ENCODE measurements around the gene PSD2. TPM values are rescaled to one million over a fixed set of nuclear protein-coding genes. Genes with fewer than 3 reads are reported as not detected.

Gene PSD2
- total RNA-seq, 2 donors from 2014 or later = not detected

- H3K4me3 Mint-ChIP-seq = no peak overlapping the region
- ATAC-seq = no peak
- H3K27ac Mint-ChIP-seq = no peak overlapping the region
- peaks cover 7 to 10% of the 10 kb centered on the region in 2 donors for H3K27me3 Mint-ChIP-seq
- peak; percentile 37 for DNase-seq (ENCODE audit: low spot score)
- peaks cover 3% of the 10 kb centered on the region for H3K9me3 Mint-ChIP-seq
- H3K36me3 Mint-ChIP-seq = peaks cover 6% of the 10 kb centered on the region
- H3K4me1 Mint-ChIP-seq (ENCODE audit: low read depth in 2 of 2) = no peaks in the 10 kb centered on the region
Measured at GRCh38 chr5:139817970-139818369, 22.4 kb downstream of the PSD2 start.

GRCh38 chr5:139820130-139820529 is 24.5 kb downstream of the PSD2 start:
- peaks cover 7 to 10% of the 10 kb centered on the region in 2 donors for H3K27me3 Mint-ChIP-seq
- H3K27ac Mint-ChIP-seq = no peak overlapping the region
- no peaks in the 10 kb centered on the region for H3K4me1 Mint-ChIP-seq (ENCODE audit: low read depth in 2 of 2)
- H3K36me3 Mint-ChIP-seq = peaks cover 6% of the 10 kb centered on the region
- H3K4me3 Mint-ChIP-seq = no peak overlapping the region
- DNase-seq (ENCODE audit: low spot score) (peak; percentile 25), ATAC-seq (no peak)
- peaks cover 3% of the 10 kb centered on the region for H3K9me3 Mint-ChIP-seq

- no peaks in the 10 kb centered on the region for H3K4me1 Mint-ChIP-seq (ENCODE audit: low read depth in 2 of 2)
- H3K27me3 Mint-ChIP-seq = peaks cover 7 to 10% of the 10 kb centered on the region in 2 donors
- H3K36me3 Mint-ChIP-seq = peaks cover 6% of the 10 kb centered on the region
- H3K4me3 Mint-ChIP-seq = no peak overlapping the region
- H3K27ac Mint-ChIP-seq = no peak overlapping the region
- ATAC-seq (no peak), DNase-seq (ENCODE audit: low spot score) (peak; percentile 50)
- H3K9me3 Mint-ChIP-seq = peaks cover 3% of the 10 kb centered on the region
Measured at GRCh38 chr5:139820606-139821005, 25.0 kb downstream of the PSD2 start.

DNA sequence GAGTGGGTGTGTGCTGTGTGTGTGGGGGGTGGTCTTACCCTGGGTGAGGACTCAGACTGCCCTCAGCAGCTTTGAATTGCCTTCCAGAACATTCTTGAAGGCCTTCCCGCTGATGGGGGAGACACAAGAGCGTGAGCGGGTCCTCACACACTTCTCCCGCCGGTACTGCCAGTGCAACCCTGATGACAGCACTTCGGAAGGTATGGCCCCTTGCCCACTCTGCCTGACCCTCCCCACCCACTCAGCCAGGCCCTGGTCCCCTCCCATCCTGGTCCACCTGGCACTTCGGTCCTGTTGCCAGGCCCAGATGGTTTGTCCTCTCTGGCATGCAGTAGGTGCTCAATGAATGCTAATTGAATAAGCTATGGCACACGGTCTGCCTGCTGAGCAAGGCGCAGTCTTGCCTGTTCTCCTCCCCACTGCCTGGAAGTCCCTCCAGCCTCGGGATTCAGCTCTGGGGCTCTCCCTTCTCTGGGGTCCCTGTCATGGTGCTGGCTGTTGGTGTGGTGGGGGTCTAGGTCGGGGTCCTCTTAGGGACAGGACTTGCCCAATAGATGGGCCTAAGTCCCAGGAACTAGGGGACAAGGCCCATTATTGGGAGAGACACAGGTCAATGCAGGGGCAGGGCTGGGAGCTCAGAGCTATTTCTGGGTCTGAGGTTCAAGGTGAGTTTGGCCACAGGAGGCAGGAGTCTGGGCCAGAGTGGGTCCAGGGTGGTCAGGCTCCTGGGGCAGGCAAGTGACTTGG is 26.4 kb downstream of the PSD2 start:
- H3K27me3 Mint-ChIP-seq = peaks cover 7 to 10% of the 10 kb centered on the region in 2 donors
- DNase-seq (ENCODE audit: low spot score) = peak; percentile 54
- no peaks in the 10 kb centered on the region for H3K4me1 Mint-ChIP-seq (ENCODE audit: low read depth in 2 of 2)
- H3K9me3 Mint-ChIP-seq = peaks cover 3% of the 10 kb centered on the region
- H3K4me3 Mint-ChIP-seq = no peak overlapping the region
- peaks cover 6% of the 10 kb centered on the region for H3K36me3 Mint-ChIP-seq
- ATAC-seq = no peak
- H3K27ac Mint-ChIP-seq = no peak overlapping the region

- Mint-ChIP-seq H3K27ac (no peak overlapping the region), H3K27me3 (peaks cover 7 to 10% of the 10 kb centered on the region in 2 donors), H3K4me1 (ENCODE audit: low read depth in 2 of 2) (no peaks in the 10 kb centered on the region), H3K36me3 (peaks cover 6% of the 10 kb centered on the region), H3K4me3 (no peak overlapping the region), H3K9me3 (peaks cover 3% of the 10 kb centered on the region)
- DNase-seq (ENCODE audit: low spot score) (peak; percentile 44), ATAC-seq (no peak)
Measured at GRCh38 chr5:139822553-139823425, 27.2 kb downstream of the PSD2 start.

DNA sequence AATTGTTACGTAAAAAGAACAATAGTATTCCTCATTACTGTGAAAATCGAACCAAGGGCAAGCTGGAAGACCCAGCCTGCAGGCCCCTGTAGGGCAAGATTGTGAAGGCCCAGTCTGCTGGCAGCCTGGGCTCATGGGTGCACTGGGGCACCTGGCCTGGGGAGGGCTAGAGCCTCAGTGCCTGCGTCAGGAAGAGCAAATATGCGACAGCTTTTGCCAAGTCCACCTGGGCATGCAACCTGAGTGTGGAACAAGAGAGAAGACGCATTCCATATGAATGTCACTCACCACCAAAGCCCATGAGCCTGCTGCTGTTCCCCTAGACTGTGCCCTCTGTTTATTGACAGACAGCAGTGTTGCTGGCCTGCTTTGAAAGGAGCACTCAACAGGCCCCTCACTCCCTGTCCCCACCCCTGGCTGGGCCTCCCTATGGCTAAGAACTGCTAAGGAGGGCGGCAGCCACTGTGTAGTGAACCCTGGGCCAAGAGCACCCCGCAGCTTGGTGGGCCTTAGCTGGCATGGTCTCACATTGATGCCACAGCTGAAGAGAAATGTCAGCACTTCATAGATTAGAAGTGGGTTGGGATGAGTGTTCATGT is 28.2 kb downstream of the PSD2 start:
- peaks cover 1% of the 10 kb centered on the region for H3K9me3 Mint-ChIP-seq
- DNase-seq (ENCODE audit: low spot score) = peak; percentile 37
- no peak overlapping the region for H3K27ac Mint-ChIP-seq
- H3K4me1 Mint-ChIP-seq (ENCODE audit: low read depth in 2 of 2) = no peaks in the 10 kb centered on the region
- H3K27me3 Mint-ChIP-seq = peaks cover 6 to 10% of the 10 kb centered on the region in 2 donors
- H3K36me3 Mint-ChIP-seq = peaks cover 3% of the 10 kb centered on the region
- ATAC-seq = no peak
- no peak overlapping the region for H3K4me3 Mint-ChIP-seq

- Mint-ChIP-seq H3K27me3 (peaks cover 3% of the 10 kb centered on the region in 2 donors), H3K9me3 (no peaks in the 10 kb centered on the region), H3K4me3 (no peak overlapping the region), H3K36me3 (no peaks in the 10 kb centered on the region), H3K4me1 (ENCODE audit: low read depth in 2 of 2) (no peaks in the 10 kb centered on the region), H3K27ac (no peak overlapping the region)
- ATAC-seq (peak in 1 of 2 donors; percentile 16), DNase-seq (ENCODE audit: low spot score) (no peak)
Measured at GRCh38 chr5:139825690-139826089, 30.1 kb downstream of the PSD2 start.

DNA sequence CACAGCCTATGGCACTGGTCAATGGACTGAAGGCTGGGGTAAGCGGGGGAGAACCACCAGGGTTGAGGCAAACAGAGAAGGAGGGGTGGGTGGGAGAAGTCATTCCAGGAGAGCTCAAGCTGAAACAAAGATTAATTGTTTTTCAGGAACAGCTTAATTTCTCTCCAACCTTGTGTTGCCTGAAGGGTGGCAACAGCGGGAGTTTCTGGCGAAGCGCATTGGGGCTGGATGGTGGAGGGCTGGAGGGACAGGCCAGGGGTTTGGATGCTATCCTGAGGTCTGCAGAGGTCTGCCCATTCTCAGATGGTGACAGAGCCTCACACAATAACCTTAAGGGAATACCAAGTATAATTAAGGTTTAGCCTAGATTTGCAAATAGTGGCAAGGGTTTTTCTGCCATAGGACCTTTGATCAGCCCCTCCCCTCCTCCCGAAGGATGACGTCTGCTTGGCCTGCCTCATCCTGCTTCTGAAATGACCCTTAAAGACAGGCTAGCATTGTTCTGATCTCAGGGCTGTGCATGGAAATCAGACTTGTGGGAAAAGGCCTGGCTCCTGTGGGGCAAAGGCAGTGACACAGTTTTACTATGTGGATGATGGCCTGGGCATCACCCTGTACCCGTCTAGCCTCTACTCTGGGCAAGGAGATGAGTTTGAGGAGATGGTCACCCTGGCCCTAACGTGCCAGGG is 32.7 kb downstream of the PSD2 start:
- Mint-ChIP-seq H3K36me3 (no peaks in the 10 kb centered on the region), H3K27ac (no peak overlapping the region), H3K4me1 (ENCODE audit: low read depth in 2 of 2) (no peaks in the 10 kb centered on the region), H3K9me3 (no peaks in the 10 kb centered on the region), H3K27me3 (peaks cover 16 to 27% of the 10 kb centered on the region in 2 donors), H3K4me3 (no peak overlapping the region)
- peak; percentile 32 for DNase-seq (ENCODE audit: low spot score)
- no peak for ATAC-seq

DNA sequence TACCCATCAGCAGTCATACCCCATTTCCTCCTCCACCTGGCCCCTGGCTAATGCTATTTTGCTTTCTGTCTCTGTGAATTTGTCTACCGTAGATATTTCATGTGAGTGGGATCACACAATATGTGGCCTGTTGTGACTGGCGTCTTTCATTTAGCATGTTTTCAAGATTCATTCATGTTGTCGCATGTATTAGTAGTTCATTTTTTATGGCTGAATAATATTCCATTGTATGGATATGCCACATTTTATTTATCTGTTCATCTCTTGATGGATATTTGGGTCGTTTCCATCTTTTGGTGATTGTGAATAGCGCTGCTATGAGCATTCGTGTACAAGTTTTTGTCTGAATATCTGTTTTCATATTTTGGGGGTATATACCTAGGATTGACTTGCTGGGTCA is 33.9 kb downstream of the PSD2 start:
- Mint-ChIP-seq H3K4me3 (no peak overlapping the region), H3K27me3 (peaks cover 18 to 27% of the 10 kb centered on the region in 2 donors), H3K36me3 (no peaks in the 10 kb centered on the region), H3K27ac (no peak overlapping the region), H3K4me1 (ENCODE audit: low read depth in 2 of 2) (peaks cover 0 to 5% of the 10 kb centered on the region in 2 donors), H3K9me3 (no peaks in the 10 kb centered on the region)
- DNase-seq (ENCODE audit: low spot score) (no peak), ATAC-seq (no peak)

DNA sequence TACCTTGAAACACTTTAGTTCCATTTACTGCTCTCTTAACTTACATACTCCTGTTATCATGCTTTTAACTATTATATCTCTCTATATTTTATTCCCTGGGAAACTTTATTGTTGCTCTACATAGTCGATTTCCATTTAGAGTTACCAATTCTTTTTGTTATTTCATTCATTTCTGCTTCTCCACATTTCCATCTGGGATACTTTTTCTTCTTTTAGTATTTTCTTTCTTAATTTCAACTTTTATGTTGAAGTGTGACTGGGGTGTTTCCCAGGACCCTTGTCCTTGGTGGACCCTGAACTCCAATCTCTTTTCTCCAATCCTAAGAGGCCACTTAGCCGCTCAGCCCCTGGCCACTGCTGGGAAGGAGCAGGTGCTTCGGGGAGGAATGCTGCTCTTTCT is 36.0 kb downstream of the PSD2 start:
- no peaks in the 10 kb centered on the region for H3K36me3 Mint-ChIP-seq
- no peaks in the 10 kb centered on the region for H3K9me3 Mint-ChIP-seq
- H3K27ac Mint-ChIP-seq = no peak overlapping the region
- DNase-seq (ENCODE audit: low spot score) (peak; percentile 16), ATAC-seq (no peak)
- H3K27me3 Mint-ChIP-seq = peaks cover 24 to 37% of the 10 kb centered on the region in 2 donors
- H3K4me3 Mint-ChIP-seq = no peak overlapping the region
- H3K4me1 Mint-ChIP-seq (ENCODE audit: low read depth in 2 of 2) = peaks cover 0 to 5% of the 10 kb centered on the region in 2 donors

- ATAC-seq (no peak), DNase-seq (ENCODE audit: low spot score) (peak; percentile 41)
- H3K27ac Mint-ChIP-seq = no peak overlapping the region
- H3K9me3 Mint-ChIP-seq = no peaks in the 10 kb centered on the region
- no peaks in the 10 kb centered on the region for H3K36me3 Mint-ChIP-seq
- H3K27me3 Mint-ChIP-seq = peaks cover 24 to 37% of the 10 kb centered on the region in 2 donors
- H3K4me1 Mint-ChIP-seq (ENCODE audit: low read depth in 2 of 2) = peaks cover 0 to 5% of the 10 kb centered on the region in 2 donors
- no peak overlapping the region for H3K4me3 Mint-ChIP-seq
Measured at GRCh38 chr5:139833525-139833924, 37.9 kb downstream of the PSD2 start.

DNA sequence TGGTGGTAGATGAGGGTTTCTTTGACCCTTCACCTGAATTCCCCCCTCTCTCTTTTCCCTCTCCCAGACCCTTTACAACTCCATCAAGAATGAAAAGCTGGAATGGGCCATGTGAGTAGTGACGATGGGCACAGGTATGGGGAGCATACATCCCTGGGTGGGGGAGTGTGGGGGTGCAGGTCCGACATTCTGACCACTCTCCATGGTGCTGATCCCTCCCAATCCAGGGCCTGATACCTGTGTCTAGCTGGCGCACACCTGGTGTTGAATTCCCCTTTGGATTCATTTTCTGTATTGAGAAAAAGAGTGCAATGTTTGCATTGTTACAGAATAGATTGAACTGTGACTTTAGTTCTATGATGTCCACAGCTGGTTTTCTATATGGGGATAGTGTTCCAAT is 40.0 kb downstream of the PSD2 start:
- no peak overlapping the region for H3K4me3 Mint-ChIP-seq
- ATAC-seq = no peak
- peaks cover 0 to 5% of the 10 kb centered on the region in 2 donors for H3K4me1 Mint-ChIP-seq (ENCODE audit: low read depth in 2 of 2)
- DNase-seq (ENCODE audit: low spot score) = peak; percentile 35
- H3K36me3 Mint-ChIP-seq = no peaks in the 10 kb centered on the region
- H3K27me3 Mint-ChIP-seq = peaks cover 24 to 34% of the 10 kb centered on the region in 2 donors
- H3K9me3 Mint-ChIP-seq = no peaks in the 10 kb centered on the region
- H3K27ac Mint-ChIP-seq = no peak overlapping the region

DNA sequence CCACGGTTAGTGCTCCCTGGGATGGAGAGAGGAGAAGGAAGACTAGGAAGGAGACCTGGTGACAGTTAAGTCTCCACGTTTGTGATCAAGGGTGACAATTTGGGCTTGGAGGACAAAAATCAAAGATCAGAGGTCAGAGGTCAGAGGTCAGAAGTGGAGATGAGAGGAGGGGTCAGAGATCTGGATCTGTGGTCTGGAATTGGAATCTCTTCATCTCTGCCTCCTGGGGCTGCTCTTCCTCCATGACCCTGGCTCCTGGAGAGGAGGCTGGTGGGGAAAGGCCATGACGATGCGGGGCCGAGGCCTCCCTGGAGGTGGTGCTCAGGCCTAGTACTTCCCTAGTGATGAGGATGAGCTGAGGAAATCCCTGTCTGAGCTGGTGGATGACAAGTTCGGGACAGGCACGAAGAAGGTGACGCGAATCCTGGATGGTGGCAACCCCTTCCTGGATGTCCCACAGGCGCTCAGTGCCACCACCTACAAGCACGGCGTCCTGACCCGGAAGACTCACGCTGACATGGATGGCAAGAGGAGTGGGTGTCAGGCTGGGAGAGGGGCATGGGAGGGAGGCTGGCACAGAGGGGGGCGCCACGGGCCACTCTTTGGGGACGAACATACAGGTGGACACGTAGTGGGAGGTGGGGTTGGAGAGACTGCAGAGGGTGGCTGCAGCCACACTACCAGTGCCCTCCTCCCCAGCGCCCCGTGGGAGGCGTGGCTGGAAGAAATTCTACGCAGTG is 41.0 kb downstream of the PSD2 start:
- DNase-seq (ENCODE audit: low spot score) (peak; percentile 44), ATAC-seq (no peak)
- Mint-ChIP-seq H3K9me3 (no peaks in the 10 kb centered on the region), H3K4me3 (no peak overlapping the region), H3K4me1 (ENCODE audit: low read depth in 2 of 2) (peaks cover 0 to 5% of the 10 kb centered on the region in 2 donors), H3K36me3 (no peaks in the 10 kb centered on the region), H3K27ac (no peak overlapping the region), H3K27me3 (peaks cover 16 to 24% of the 10 kb centered on the region in 2 donors)
